GM12878 (cell line): ENCODE data around the gene MED13L. TPM values are rescaled to one million over a fixed set of nuclear protein-coding genes. Genes with fewer than 3 reads are reported as not detected.

Source experiments
- ATAC-seq: fragments of 200-7000 bp; cut with Tn5 transposase; 3 replicates; pipeline ENCODE4 v1.9.1; 2020; ENCODE audit warnings: mild to moderate bottlenecking, moderate library complexity
- BruUV-seq: library from RNA; stranded (reverse); fragments of 400-500 nt; replicated peaks from 2 replicates; lab custom pipeline; 2021; lab: Mats Ljungman, UMichigan
- CTCF ChIA-PET: fragments of 300-600 bp; sonication (Branson Sonifier 250); formaldehyde crosslinking; extraction: SDS; loops from one replicate; lab custom pipeline; 2021; ENCODE audit warnings: inconsistent platforms; lab: Yijun Ruan, JAX
- POLR2A ChIA-PET: fragments of 350-600 bp; formaldehyde crosslinking; extraction: SDS; loops from one replicate; lab custom pipeline; 2021; ENCODE audit warnings: inconsistent platforms; lab: Charles Lee
- RAD21 ChIA-PET: fragments of 300-600 bp; sonication (Branson Sonifier 250); formaldehyde crosslinking; loops from one replicate; lab custom pipeline; 2023; ENCODE audit warnings: antibody characterized with exemption; ENCODE audit not compliant: unreplicated experiment; lab: Charles Lee
- SMC1A ChIA-PET: fragments of 300-600 bp; sonication (Branson Sonifier 250); formaldehyde crosslinking; loops from one replicate; lab custom pipeline; 2023; ENCODE audit not compliant: unreplicated experiment, uncharacterized antibody; lab: Charles Lee
- DNase-seq: peaks from one replicate; pipeline ENCODE4 v3.0.0-alpha.2; 2011; ENCODE audit warnings: low read depth, low spot score
- FAIRE-seq: peaks from 3 replicates; lab custom pipeline; 2011; peaks lifted over from hg19 to GRCh38; lab: Jason Lieb, UNC
- H2AFZ ChIP-seq: 2 replicates; pipeline ENCODE4 v1.6.0; 2011; ENCODE audit warnings: low read depth, low read length, control low read depth; ENCODE audit not compliant: control insufficient read depth
- H3K27ac ChIP-seq: 2 replicates; pipeline ENCODE4 v1.5.1; 2011; ENCODE audit warnings: control low read depth; ENCODE audit not compliant: control insufficient read depth, insufficient read depth
- H3K27me3 ChIP-seq, 2 experiments: replicated peaks in 1 of 2; 2 replicates each; pipeline versions ENCODE4 v1.6.0 to v1.6.1; 2011; ENCODE audit warnings: low read length in 1 of 2; ENCODE audit not compliant: control insufficient read depth in 2 of 2, insufficient read depth in 2 of 2
- H3K36me3 ChIP-seq, 2 experiments: 2 replicates each; pipeline ENCODE4 v1.5.1; 2011; ENCODE audit warnings: low read length in 1 of 2; ENCODE audit not compliant: control insufficient read depth in 2 of 2, insufficient read depth in 2 of 2
- H3K4me1 ChIP-seq: 2 replicates; pipeline ENCODE4 v1.6.1; 2011; ENCODE audit warnings: mild to moderate bottlenecking, low read length, moderate library complexity, mixed read lengths; ENCODE audit not compliant: control insufficient read depth, insufficient read depth
- H3K4me2 ChIP-seq: 2 replicates; pipeline ENCODE4 v1.6.0; 2011; ENCODE audit warnings: control low read depth; ENCODE audit not compliant: control insufficient read depth, insufficient read depth
- H3K4me3 ChIP-seq: fragments of 200-600 bp; sonication (generic); 2 replicates; pipeline ENCODE4 v1.5.1; 2016
- H3K79me2 ChIP-seq: 2 replicates; pipeline ENCODE4 v1.6.0; 2011; ENCODE audit warnings: low read length; ENCODE audit not compliant: control insufficient read depth, insufficient read depth
- H3K9ac ChIP-seq: 2 replicates; pipeline ENCODE4 v1.8.0; 2011; ENCODE audit warnings: low read length, control low read depth, mixed read lengths; ENCODE audit not compliant: control insufficient read depth, insufficient read depth
- H3K9me3 ChIP-seq: replicated peaks from 3 replicates; pipeline ENCODE4 v1.5.1; 2011; ENCODE audit warnings: mild to moderate bottlenecking, low read length; ENCODE audit not compliant: control insufficient read depth, insufficient read depth
- H4K20me1 ChIP-seq: 2 replicates; pipeline ENCODE4 v1.6.0; 2011; ENCODE audit not compliant: control insufficient read depth, insufficient read depth
- WGBS: methylation state at CpG from one replicate; pipeline ENCODE4 v1.1.6; 2016; ENCODE audit warnings: low lambda C conversion rate; ENCODE audit not compliant: insufficient replicate concordance, insufficient coverage; ENCODE audit errors: missing lambda C conversion rate; 5-methylcytosine and 5-hydroxymethylcytosine counted together
- in situ Hi-C: fragments of 300-500 bp; cut with MboI; formaldehyde crosslinking; loops from 9 replicates; pipeline ENCODE4 v1.14.3; 2018; ENCODE audit warnings: mixed read lengths
- intact Hi-C: fragments of 100-400 bp; cut with micrococcal nuclease; formaldehyde crosslinking; loops from one replicate; pipeline ENCODE4 v1.14.2; 2022; ENCODE audit not compliant: unreplicated experiment
- polyA plus RNA-seq, 11 experiments: library from polyadenylated mRNA; depleted of rRNA in 4 of 11; unstranded in 6 of 11; stranded (reverse) in 5 of 11; fragments of >200 nt; fragmentation: Nextera tagmentation in 4 of 11; fragmentation: Illumina TruSeq in 1 of 11; extraction: Ambion mirVana in 4 of 11; extraction: Trizol in 1 of 11; gene quantifications; 1 replicate in 1 of 11; 2 replicates in 10 of 11; pipeline versions ENCODE4 v1.2.1 to v1.2.3, GENCODE V29; 2011 to 2016; ENCODE audit warnings: inconsistent platforms in 2 of 11, missing spikeins in 2 of 11, low read depth in 1 of 11
- total RNA-seq, 4 experiments: library from RNA; depleted of rRNA in 3 of 4; stranded (reverse); fragments of >200 nt in 3 of 4; fragmentation: Illumina TruSeq in 1 of 4; extraction: Trizol in 1 of 4; gene quantifications; 2 replicates each; pipeline versions ENCODE4 v1.2.1 to v1.2.3, GENCODE V29; 2013 to 2021
- TF ChIP-seq, protein P1 (sequence below): fragments of 450-650 bp; formaldehyde crosslinking; IDR thresholded peaks from 2 replicates; pipeline ENCODE4 v1.4.0; 2020; ENCODE audit warnings: mild to moderate bottlenecking, moderate library complexity

MED13L gene
- total and polyA plus RNA-seq, 10 of the 15 experiments (the other 5 are each of a cell fraction or from before 2014, with no cell fraction given), result 3.7 to 30.1 (median 9.1) TPM

GRCh38 chr12:116314477-116314876 lies 37.0 kb upstream of the MED13L start:
- intact Hi-C loops (loop anchor here (2.0 kb wide), 1 partner anchor 32 kb away; no protein-coding TSS in a partner anchor), in situ Hi-C loops (no loop called here)
- no peaks in the 10 kb centered on the region for H4K20me1 ChIP-seq
- DNase-seq, result no peak
- H3K9me3 ChIP-seq, result peaks cover 6% of the 10 kb centered on the region; the same call in 2 of the 3 replicates
- ATAC-seq, result no peak
- ChIA-PET POLR2A (no interaction called here), RAD21 (no interaction called here), SMC1A (no interaction called here), CTCF (no interaction called here)
- H3K4me2 ChIP-seq, result no peak overlapping the region
- no peak overlapping the region for H3K4me3 ChIP-seq
- TF ChIP-seq, protein P1, sequence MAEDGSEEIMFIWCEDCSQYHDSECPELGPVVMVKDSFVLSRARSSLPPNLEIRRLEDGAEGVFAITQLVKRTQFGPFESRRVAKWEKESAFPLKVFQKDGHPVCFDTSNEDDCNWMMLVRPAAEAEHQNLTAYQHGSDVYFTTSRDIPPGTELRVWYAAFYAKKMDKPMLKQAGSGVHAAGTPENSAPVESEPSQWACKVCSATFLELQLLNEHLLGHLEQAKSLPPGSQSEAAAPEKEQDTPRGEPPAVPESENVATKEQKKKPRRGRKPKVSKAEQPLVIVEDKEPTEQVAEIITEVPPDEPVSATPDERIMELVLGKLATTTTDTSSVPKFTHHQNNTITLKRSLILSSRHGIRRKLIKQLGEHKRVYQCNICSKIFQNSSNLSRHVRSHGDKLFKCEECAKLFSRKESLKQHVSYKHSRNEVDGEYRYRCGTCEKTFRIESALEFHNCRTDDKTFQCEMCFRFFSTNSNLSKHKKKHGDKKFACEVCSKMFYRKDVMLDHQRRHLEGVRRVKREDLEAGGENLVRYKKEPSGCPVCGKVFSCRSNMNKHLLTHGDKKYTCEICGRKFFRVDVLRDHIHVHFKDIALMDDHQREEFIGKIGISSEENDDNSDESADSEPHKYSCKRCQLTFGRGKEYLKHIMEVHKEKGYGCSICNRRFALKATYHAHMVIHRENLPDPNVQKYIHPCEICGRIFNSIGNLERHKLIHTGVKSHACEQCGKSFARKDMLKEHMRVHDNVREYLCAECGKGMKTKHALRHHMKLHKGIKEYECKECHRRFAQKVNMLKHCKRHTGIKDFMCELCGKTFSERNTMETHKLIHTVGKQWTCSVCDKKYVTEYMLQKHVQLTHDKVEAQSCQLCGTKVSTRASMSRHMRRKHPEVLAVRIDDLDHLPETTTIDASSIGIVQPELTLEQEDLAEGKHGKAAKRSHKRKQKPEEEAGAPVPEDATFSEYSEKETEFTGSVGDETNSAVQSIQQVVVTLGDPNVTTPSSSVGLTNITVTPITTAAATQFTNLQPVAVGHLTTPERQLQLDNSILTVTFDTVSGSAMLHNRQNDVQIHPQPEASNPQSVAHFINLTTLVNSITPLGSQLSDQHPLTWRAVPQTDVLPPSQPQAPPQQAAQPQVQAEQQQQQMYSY (CRISPR knock-in tag), result no peak
- no peak for FAIRE-seq
- H3K9ac ChIP-seq, result no peak overlapping the region
- no peak overlapping the region for H3K27ac ChIP-seq
- H3K4me1 ChIP-seq, result peaks cover under 1% of the 10 kb centered on the region; the same call in 1 of the 2 replicates
- whole genome bisulfite sequencing, result 23% methylated on average over 7 of the region's 7 CpGs
- no peaks in the 10 kb centered on the region for H3K79me2 ChIP-seq
- H3K36me3 ChIP-seq, result no peaks in the 10 kb centered on the region
- H3K27me3 ChIP-seq, result peaks cover 2 to 3% of the 10 kb centered on the region in 2 experiments
- no TSS peak for BruUV-seq
- H2AFZ ChIP-seq, result no peak overlapping the region
